SK-N-MC (cell line): Measurements from ENCODE around the gene YTHDF1.

Experiments used
- EZH2 ChIP-seq: fragments of 200-600 bp; sonication (generic); IDR thresholded peaks from one replicate; pipeline ENCODE4 v1.6.1; 2017; ENCODE audit warnings: antibody characterized with exemption
- POLR2AphosphoS5 ChIP-seq: IDR thresholded peaks from 2 replicates; pipeline ENCODE4 v1.6.1; 2012; ENCODE audit warnings: mild to moderate bottlenecking, low read depth, low read length, borderline replicate concordance

- TF ChIP-seq POLR2AphosphoS5, result no peak
- TF ChIP-seq EZH2, result no peak
Observed at GRCh38 chr20:63188641-63189321, 27.1 kb downstream of the YTHDF1 start.
